Colonic mucosa (tissue), 4 donors: Measurements from ENCODE around the gene CRNN. TPM values are rescaled to one million over a fixed set of nuclear protein-coding genes. Genes with fewer than 3 reads are reported as not detected.

ENCODE experiments used
- DNase-seq: peaks from one replicate; pipeline ENCODE4 v3.0.0-alpha.2; 2020
- H3K27ac ChIP-seq: fragments of 200-600 bp; one replicate; pipeline ENCODE4 v1.8.0; 2021
- H3K27me3 ChIP-seq: fragments of 200-600 bp; one replicate; pipeline ENCODE4 v1.8.0; 2021
- H3K36me3 ChIP-seq: fragments of 200-600 bp; one replicate; pipeline ENCODE4 v1.8.0; 2021
- H3K4me1 ChIP-seq: fragments of 200-600 bp; one replicate; pipeline ENCODE4 v1.8.0; 2021; ENCODE audit warnings: mild to moderate bottlenecking
- H3K4me3 ChIP-seq: fragments of 200-600 bp; one replicate; pipeline ENCODE4 v1.8.0; 2021
- H3K9ac ChIP-seq, 2 donors: one replicate each; pipeline ENCODE4 v1.7.0; 2013; ENCODE audit warnings: control low read depth in 2 of 2, low read depth in 2 of 2, low read length in 2 of 2
- H3K9me3 ChIP-seq: fragments of 200-600 bp; one replicate; pipeline ENCODE4 v1.8.0; 2021
- intact Hi-C: fragments of 100-400 bp; cut with DNase I; formaldehyde crosslinking; loops from one replicate; pipeline ENCODE4 v1.14.1; 2022
- total RNA-seq, 2 donors: library from RNA; stranded (reverse); fragmentation: NEBNext Ultra II Directional in 1 of 2; extraction: Animal tissue kit (Norgen Biotek cat#: 25700) in 1 of 2; gene quantifications; one replicate each; pipeline ENCODE4 v1.2.1, GENCODE V29; 2021
- TF ChIP-seq, protein P1 (sequence below): fragments of 200-600 bp; IDR thresholded peaks from one replicate; pipeline ENCODE4 v1.8.0; 2022; ENCODE audit warnings: antibody characterized with exemption, mild to moderate bottlenecking
- donor health status: healthy.
- donor health status: DM: no; HTN: no; CAD: no.
- donor health status: DM: no; HTN: no; CAD: no.

The CRNN gene
- total RNA-seq, 2 donors from 2014 or later = not detected

DNA sequence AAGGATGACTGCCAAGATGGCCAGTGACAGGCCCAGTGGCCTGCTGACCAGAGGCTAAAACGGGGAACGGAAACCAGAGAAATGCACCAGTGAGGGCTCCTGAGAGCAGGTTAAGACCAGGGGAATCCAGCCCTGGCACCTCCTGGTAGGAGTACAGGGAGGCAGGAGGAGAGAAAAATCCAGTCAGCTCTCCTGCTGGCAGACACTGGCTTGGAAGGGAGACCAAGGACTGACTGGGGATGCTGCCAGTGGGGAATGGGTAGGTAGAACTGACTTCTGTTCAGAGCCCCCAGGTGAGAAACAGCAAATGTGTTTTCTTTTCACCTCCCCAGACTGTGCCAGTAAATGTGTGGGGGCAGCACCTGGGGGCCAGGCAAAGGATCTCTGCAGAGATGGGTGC is 27.7 kb upstream of the CRNN start:
- intact Hi-C loops = loop anchor here (2.0 kb wide), 1 partner anchor 253 kb away; no protein-coding TSS in a partner anchor
- Histone ChIP-seq H3K27me3 (no peaks in the 10 kb centered on the region), H3K9me3 (no peaks in the 10 kb centered on the region), H3K9ac (no peak overlapping the region), H3K36me3 (no peaks in the 10 kb centered on the region), H3K4me1 (no peaks in the 10 kb centered on the region), H3K27ac (no peak overlapping the region), H3K4me3 (no peak overlapping the region)
- DNase-seq = no peak
- TF ChIP-seq, protein P1, sequence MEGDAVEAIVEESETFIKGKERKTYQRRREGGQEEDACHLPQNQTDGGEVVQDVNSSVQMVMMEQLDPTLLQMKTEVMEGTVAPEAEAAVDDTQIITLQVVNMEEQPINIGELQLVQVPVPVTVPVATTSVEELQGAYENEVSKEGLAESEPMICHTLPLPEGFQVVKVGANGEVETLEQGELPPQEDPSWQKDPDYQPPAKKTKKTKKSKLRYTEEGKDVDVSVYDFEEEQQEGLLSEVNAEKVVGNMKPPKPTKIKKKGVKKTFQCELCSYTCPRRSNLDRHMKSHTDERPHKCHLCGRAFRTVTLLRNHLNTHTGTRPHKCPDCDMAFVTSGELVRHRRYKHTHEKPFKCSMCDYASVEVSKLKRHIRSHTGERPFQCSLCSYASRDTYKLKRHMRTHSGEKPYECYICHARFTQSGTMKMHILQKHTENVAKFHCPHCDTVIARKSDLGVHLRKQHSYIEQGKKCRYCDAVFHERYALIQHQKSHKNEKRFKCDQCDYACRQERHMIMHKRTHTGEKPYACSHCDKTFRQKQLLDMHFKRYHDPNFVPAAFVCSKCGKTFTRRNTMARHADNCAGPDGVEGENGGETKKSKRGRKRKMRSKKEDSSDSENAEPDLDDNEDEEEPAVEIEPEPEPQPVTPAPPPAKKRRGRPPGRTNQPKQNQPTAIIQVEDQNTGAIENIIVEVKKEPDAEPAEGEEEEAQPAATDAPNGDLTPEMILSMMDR = no peak

DNA sequence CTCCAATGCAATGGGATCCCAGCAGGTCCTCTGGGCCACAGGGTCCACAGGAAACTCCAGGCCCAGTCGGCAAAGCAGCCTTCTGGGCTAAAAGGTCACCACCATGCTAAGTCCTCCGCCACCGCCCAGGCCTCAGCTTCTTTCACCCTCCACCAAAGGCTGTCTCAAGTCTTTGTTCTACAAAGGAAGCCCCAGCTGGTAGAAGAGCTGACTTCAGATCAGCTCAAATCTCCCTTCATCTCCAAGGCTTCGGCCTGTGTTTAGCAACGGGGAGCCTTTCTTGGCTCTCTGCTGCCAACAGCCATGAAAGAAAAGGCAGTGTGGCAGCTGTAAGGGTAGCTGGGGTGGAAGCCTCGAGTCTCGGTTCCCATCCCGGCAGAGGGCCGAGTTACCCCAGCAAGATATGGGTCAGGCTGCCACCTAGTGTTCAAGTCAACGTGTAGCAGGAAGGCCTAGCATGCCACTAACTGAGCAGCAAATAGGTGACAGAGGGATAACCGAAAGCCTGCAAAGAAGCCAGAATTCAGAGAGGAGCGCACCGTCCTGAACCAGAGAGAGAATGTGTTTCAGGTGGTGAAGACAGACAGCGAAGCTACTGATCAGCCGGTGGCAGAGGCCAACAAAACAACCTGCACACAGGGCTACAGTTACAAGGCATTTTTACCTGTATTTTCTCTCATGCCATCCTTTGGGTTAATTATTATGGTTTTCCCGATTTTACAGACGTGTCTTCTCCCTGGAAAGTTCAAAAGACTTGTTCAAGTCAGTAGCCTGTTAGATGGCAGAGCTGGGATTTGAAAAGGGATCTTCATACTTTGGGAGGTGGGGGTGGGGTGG is 26.8 kb upstream of the CRNN start:
- Histone ChIP-seq H3K9ac (no peak overlapping the region), H3K4me3 (no peak overlapping the region), H3K36me3 (no peaks in the 10 kb centered on the region), H3K4me1 (no peaks in the 10 kb centered on the region), H3K27ac (no peak overlapping the region), H3K9me3 (no peaks in the 10 kb centered on the region), H3K27me3 (no peaks in the 10 kb centered on the region)
- intact Hi-C loops = loop anchor here (2.0 kb wide), 1 partner anchor 252 kb away; no protein-coding TSS in a partner anchor
- peak; percentile 61 for DNase-seq
- TF ChIP-seq, protein P1 = peak; percentile 73

- no peak for DNase-seq
- TF ChIP-seq, protein P1 = no peak
- Histone ChIP-seq H3K9ac (no peak overlapping the region), H3K4me1 (no peaks in the 10 kb centered on the region), H3K4me3 (no peak overlapping the region), H3K27ac (no peak overlapping the region), H3K27me3 (no peaks in the 10 kb centered on the region), H3K36me3 (no peaks in the 10 kb centered on the region), H3K9me3 (no peaks in the 10 kb centered on the region)
- intact Hi-C loops = no loop called here
These were observed 22.8 kb upstream of the CRNN start for GRCh38 chr1:152436593-152437496.

DNA sequence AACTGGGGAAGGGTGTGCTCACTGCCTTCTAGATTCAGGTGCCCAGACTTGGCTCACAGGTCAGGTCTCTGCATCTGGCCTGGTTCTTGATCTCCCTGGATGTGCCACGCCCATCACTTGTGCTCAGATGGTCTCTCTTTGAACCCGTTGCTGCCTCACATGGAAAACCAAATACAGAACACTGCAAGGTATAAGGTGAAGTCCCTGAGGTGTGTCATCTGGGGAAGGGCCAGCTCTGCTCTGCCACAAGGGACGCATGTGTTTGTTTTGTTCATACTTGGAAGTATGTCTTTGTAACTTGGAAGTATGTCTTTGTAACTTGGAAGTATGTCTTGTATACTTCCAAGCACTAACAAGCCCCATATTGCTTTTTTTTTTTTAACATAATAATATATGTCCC is 13.4 kb upstream of the CRNN start:
- Histone ChIP-seq H3K9ac (no peak overlapping the region), H3K27ac (no peak overlapping the region)
- intact Hi-C loops = no loop called here

DNA sequence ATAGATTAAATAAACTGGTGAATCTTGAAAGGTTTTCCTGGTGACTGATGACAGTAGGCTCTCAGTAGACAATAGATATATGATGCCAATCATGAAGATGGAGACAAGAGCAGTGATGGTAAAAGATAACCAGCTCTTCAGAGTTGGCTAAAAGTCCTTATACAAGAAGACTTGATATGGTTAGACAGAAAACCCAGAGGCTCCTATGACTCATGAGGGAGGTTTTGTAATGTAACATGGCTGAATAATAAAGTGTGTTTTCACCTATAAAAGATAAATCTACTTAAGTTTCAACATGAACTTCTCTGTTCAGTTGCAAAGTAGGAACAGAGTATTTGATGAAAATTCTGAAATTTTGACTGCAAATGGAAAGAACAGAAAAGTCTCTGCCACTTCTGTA is 12.7 kb upstream of the CRNN start:
- H3K9ac ChIP-seq = no peak overlapping the region
- TF ChIP-seq, protein P1 = no peak
- H3K4me3 ChIP-seq = no peak overlapping the region
- H3K27me3 ChIP-seq = no peaks in the 10 kb centered on the region
- no peak overlapping the region for H3K27ac ChIP-seq
- intact Hi-C loops = no loop called here
- H3K9me3 ChIP-seq = no peaks in the 10 kb centered on the region
- no peak for DNase-seq
- H3K4me1 ChIP-seq = no peaks in the 10 kb centered on the region
- H3K36me3 ChIP-seq = no peaks in the 10 kb centered on the region

More for the DNA sequence above, 13.4 kb upstream of the CRNN start:
- TF ChIP-seq, protein P1 = no peak
- H3K36me3 ChIP-seq = no peaks in the 10 kb centered on the region
- no peak overlapping the region for H3K4me3 ChIP-seq
- H3K4me1 ChIP-seq = no peaks in the 10 kb centered on the region
- no peak for DNase-seq
- no peaks in the 10 kb centered on the region for H3K9me3 ChIP-seq
- no peaks in the 10 kb centered on the region for H3K27me3 ChIP-seq
